Lung (tissue), 12 donors: ENCODE results near the gene COL4A6. TPM values are rescaled to one million over a fixed set of nuclear protein-coding genes. Genes with fewer than 3 reads are reported as not detected.

Experiments used
- ATAC-seq: fragments of 200-7000 bp; cut with Tn5 transposase; one replicate; pipeline ENCODE4 v1.9.1; 2020; ENCODE audit warnings: moderate number of reproducible peaks; ENCODE audit not compliant: insufficient read depth, low FRiP score
- DNase-seq, 3 donors: peaks; one replicate each; pipeline ENCODE4 v3.0.0-alpha.2; 2013 to 2017
- H3K27ac ChIP-seq, 2 donors: one replicate each; pipeline ENCODE4 v1.5.1; 2013; ENCODE audit warnings: mild to moderate bottlenecking in 2 of 2, moderate library complexity in 2 of 2, control low read depth in 1 of 2, inconsistent platforms in 1 of 2, low read depth in 1 of 2, low read length in 1 of 2
- H3K27me3 ChIP-seq, 3 donors: one replicate each; pipeline ENCODE4 v1.5.1; 2013; ENCODE audit warnings: low read length in 2 of 3; ENCODE audit not compliant: control insufficient read depth in 3 of 3, insufficient read depth in 3 of 3
- H3K36me3 ChIP-seq, 4 donors: one replicate each; pipeline ENCODE4 v1.5.1; 2013; ENCODE audit warnings: low read length in 4 of 4, mild to moderate bottlenecking in 1 of 4, moderate library complexity in 1 of 4; ENCODE audit not compliant: control insufficient read depth in 4 of 4, insufficient read depth in 4 of 4
- H3K4me1 ChIP-seq, 5 donors: one replicate each; pipeline ENCODE4 v1.5.1; 2013; ENCODE audit warnings: low read length in 5 of 5, mild to moderate bottlenecking in 2 of 5, moderate library complexity in 1 of 5; ENCODE audit not compliant: control insufficient read depth in 5 of 5, insufficient read depth in 5 of 5
- H3K4me3 ChIP-seq: one replicate; pipeline ENCODE4 v1.5.1; 2013; ENCODE audit warnings: mild to moderate bottlenecking, control low read depth, moderate library complexity
- H3K9ac ChIP-seq, 2 donors: one replicate each; pipeline ENCODE4 v1.5.1; 2013; ENCODE audit warnings: low read length in 2 of 2, control low read depth in 1 of 2; ENCODE audit not compliant: insufficient read depth in 1 of 2
- H3K9me3 ChIP-seq, 4 donors: one replicate each; pipeline ENCODE4 v1.5.1; 2013; ENCODE audit warnings: low read length in 3 of 4, mild to moderate bottlenecking in 1 of 4, moderate library complexity in 1 of 4; ENCODE audit not compliant: control insufficient read depth in 4 of 4, insufficient read depth in 3 of 4
- WGBS, 2 donors: extraction: QIAGEN DNeasy Blood & Tissue Kit; methylation state at CpG; one replicate each; pipeline ENCODE4 v1.1.7; 2013; 5-methylcytosine and 5-hydroxymethylcytosine counted together
- polyA plus RNA-seq, 2 donors: library from polyadenylated mRNA; stranded (reverse); fragments of 200-250 nt; gene quantifications; one replicate each; pipeline ENCODE4 v1.2.1, GENCODE V29; 2013
- total RNA-seq, 2 donors: library from RNA; depleted of rRNA in 1 of 2; stranded (reverse); fragments of >200 nt in 1 of 2; gene quantifications; one replicate each; pipeline ENCODE4 v1.2.1, GENCODE V29; 2014 to 2021
- TF ChIP-seq, protein P1 (sequence below): IDR thresholded peaks from 2 replicates; pipeline ENCODE4 v1.5.1; 2012; ENCODE audit warnings: mild to moderate bottlenecking; ENCODE audit errors: control extremely low read depth, extremely low read depth
- donor health status: control.
- donor health status: control.
- donor health status: Bipolar disorder and iron deficiency.
- donor health status: healthy.
- donor health status: DM: yes; HTN: yes; CAD: no.

COL4A6 gene
- total and polyA plus RNA-seq, 4 donors: 0.57 to 16.7 (median 1.6) TPM

GRCh38 chrX:108331126-108331909 is 106.9 kb downstream of the COL4A6 start:
- Histone ChIP-seq H3K9ac (no peak overlapping the region), H3K4me1 (no peaks in the 10 kb centered on the region), H3K36me3 (no peaks in the 10 kb centered on the region), H3K9me3 (no peaks in the 10 kb centered on the region), H3K27ac (no peak overlapping the region), H3K4me3 (no peak overlapping the region), H3K27me3 (peaks cover 0 to 38% (median 13%) of the 10 kb centered on the region in 3 donors)
- no peak for ATAC-seq
- TF ChIP-seq, protein P1, sequence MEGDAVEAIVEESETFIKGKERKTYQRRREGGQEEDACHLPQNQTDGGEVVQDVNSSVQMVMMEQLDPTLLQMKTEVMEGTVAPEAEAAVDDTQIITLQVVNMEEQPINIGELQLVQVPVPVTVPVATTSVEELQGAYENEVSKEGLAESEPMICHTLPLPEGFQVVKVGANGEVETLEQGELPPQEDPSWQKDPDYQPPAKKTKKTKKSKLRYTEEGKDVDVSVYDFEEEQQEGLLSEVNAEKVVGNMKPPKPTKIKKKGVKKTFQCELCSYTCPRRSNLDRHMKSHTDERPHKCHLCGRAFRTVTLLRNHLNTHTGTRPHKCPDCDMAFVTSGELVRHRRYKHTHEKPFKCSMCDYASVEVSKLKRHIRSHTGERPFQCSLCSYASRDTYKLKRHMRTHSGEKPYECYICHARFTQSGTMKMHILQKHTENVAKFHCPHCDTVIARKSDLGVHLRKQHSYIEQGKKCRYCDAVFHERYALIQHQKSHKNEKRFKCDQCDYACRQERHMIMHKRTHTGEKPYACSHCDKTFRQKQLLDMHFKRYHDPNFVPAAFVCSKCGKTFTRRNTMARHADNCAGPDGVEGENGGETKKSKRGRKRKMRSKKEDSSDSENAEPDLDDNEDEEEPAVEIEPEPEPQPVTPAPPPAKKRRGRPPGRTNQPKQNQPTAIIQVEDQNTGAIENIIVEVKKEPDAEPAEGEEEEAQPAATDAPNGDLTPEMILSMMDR: no peak
- 65 to 92% methylated on average over 7 of the region's 7 CpGs for WGBS, 2 donors
- no peak for DNase-seq

GRCh38 chrX:108323751-108324150 is 114.5 kb downstream of the COL4A6 start:
- ATAC-seq (no peak), DNase-seq (no peak)
- H3K9ac ChIP-seq: no peak overlapping the region
- H3K27me3 ChIP-seq: peaks cover 0 to 52% (median 14%) of the 10 kb centered on the region in 3 donors
- no peaks in the 10 kb centered on the region for H3K36me3 ChIP-seq
- peaks cover 0 to 2% (median 0%) of the 10 kb centered on the region in 5 donors for H3K4me1 ChIP-seq
- H3K4me3 ChIP-seq: no peak overlapping the region
- H3K9me3 ChIP-seq: no peaks in the 10 kb centered on the region
- TF ChIP-seq, protein P1: no peak
- WGBS, 2 donors: 53 to 68% methylated on average over 5 of the region's 5 CpGs
- no peak overlapping the region for H3K27ac ChIP-seq

DNA sequence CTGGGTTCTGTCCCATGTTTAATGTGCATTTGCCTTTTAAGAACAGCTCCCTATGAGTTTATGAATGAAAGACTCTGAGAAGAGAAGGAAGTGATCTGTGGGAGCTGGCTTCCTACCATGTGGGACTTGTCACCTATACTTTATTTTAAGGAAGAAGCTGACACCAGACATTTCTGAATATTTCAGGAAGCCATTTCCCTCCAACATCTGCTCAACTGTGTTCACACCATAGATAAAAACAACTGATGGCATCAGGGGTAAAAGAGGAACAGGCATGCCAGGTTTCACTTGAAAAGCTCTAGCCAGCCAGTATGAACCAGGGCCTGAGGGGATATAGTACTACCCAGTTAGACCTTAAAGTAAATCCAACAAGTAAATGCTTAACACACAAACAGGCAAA is 116.0 kb downstream of the COL4A6 start:
- no peak overlapping the region for H3K27ac ChIP-seq
- no peak overlapping the region for H3K4me3 ChIP-seq
- H3K27me3 ChIP-seq: peaks cover 0 to 46% (median 14%) of the 10 kb centered on the region in 3 donors
- DNase-seq (no peak), ATAC-seq (no peak)
- no peaks in the 10 kb centered on the region for H3K36me3 ChIP-seq
- no peaks in the 10 kb centered on the region for H3K9me3 ChIP-seq
- TF ChIP-seq, protein P1: no peak
- H3K4me1 ChIP-seq: peaks cover 0 to 2% (median 0%) of the 10 kb centered on the region in 5 donors
- H3K9ac ChIP-seq: no peak overlapping the region
